GM23338 (cell line): ENCODE measurements around the gene HERC5. TPM values are rescaled to one million over a fixed set of nuclear protein-coding genes. Genes with fewer than 3 reads are reported as not detected.

Source experiments
- ATAC-seq: fragments of 200-7000 bp; cut with Tn5 transposase; 3 replicates; pipeline ENCODE4 v1.9.1; 2020
- DNase-seq: peaks from one replicate; pipeline ENCODE4 v3.0.0-alpha.2; 2015; ENCODE audit warnings: low spot score
- H2AFZ ChIP-seq: fragments of 200-600 bp; sonication (generic); 2 replicates; pipeline ENCODE4 v1.8.0; 2016; ENCODE audit warnings: antibody characterized with exemption, mild to moderate bottlenecking, moderate library complexity
- H3F3A ChIP-seq: fragments of 200-600 bp; sonication (generic); replicated peaks from 2 replicates; pipeline ENCODE4 v1.8.0; 2017; ENCODE audit warnings: antibody characterized with exemption, mixed run types, low read depth
- H3K27ac ChIP-seq: fragments of 200-600 bp; sonication (generic); 2 replicates; pipeline ENCODE4 v1.6.1; 2016; ENCODE audit warnings: low read depth
- H3K27me3 ChIP-seq: fragments of 200-600 bp; sonication (generic); 2 replicates; pipeline ENCODE4 v1.8.0; 2016; ENCODE audit warnings: mild to moderate bottlenecking, mixed run types, moderate library complexity; ENCODE audit not compliant: insufficient read depth
- H3K36me3 ChIP-seq: fragments of 200-600 bp; sonication (generic); 2 replicates; pipeline ENCODE4 v1.8.0; 2016; ENCODE audit warnings: mild to moderate bottlenecking; ENCODE audit not compliant: insufficient read depth
- H3K4me1 ChIP-seq: fragments of 200-600 bp; sonication (generic); 2 replicates; pipeline ENCODE4 v1.8.0; 2016; ENCODE audit warnings: mild to moderate bottlenecking, moderate library complexity; ENCODE audit not compliant: insufficient read depth
- H3K4me2 ChIP-seq: fragments of 200-600 bp; sonication (generic); 2 replicates; pipeline ENCODE4 v1.7.1; 2017; ENCODE audit warnings: mixed run types
- H3K4me3 ChIP-seq: fragments of 200-600 bp; sonication (generic); 2 replicates; pipeline ENCODE4 v1.6.1; 2016; ENCODE audit warnings: mixed run types
- H3K79me2 ChIP-seq: fragments of 200-600 bp; sonication (generic); replicated peaks from 2 replicates; pipeline ENCODE4 v1.8.0; 2017; ENCODE audit warnings: mild to moderate bottlenecking; ENCODE audit not compliant: insufficient read depth
- H3K9me2 ChIP-seq: fragments of 200-600 bp; sonication (generic); 2 replicates; pipeline ENCODE4 v1.8.0; 2017; ENCODE audit not compliant: insufficient read depth
- H4K20me1 ChIP-seq: fragments of 200-600 bp; sonication (generic); replicated peaks from 2 replicates; pipeline ENCODE4 v1.8.0; 2017; ENCODE audit warnings: mild to moderate bottlenecking; ENCODE audit not compliant: insufficient read depth
- H3K27ac Mint-ChIP-seq: 2 replicates; pipeline ENCODE4 v1.8.0; 2020; ENCODE audit warnings: inconsistent platforms, mild to moderate bottlenecking, moderate library complexity, mixed read lengths
- H3K27me3 Mint-ChIP-seq: 3 replicates; pipeline ENCODE4 v1.8.0; 2022; ENCODE audit warnings: low read depth, mild to moderate bottlenecking, moderate library complexity, mixed read lengths, inconsistent platforms; ENCODE audit not compliant: insufficient read depth, poor library complexity
- H3K36me3 Mint-ChIP-seq: 3 replicates; pipeline ENCODE4 v1.8.0; 2021; ENCODE audit warnings: low read depth, mild to moderate bottlenecking, inconsistent platforms, moderate library complexity, mixed read lengths
- H3K4me1 Mint-ChIP-seq: 3 replicates; pipeline ENCODE4 v1.8.0; 2020; ENCODE audit warnings: mild to moderate bottlenecking, inconsistent platforms, mixed read lengths
- H3K4me3 Mint-ChIP-seq: 3 replicates; pipeline ENCODE4 v1.8.0; 2021; ENCODE audit warnings: moderate library complexity, mild to moderate bottlenecking, inconsistent platforms, mixed read lengths
- H3K9me3 Mint-ChIP-seq: 3 replicates; pipeline ENCODE4 v1.8.0; 2020; ENCODE audit warnings: moderate library complexity, mild to moderate bottlenecking, inconsistent platforms, mixed read lengths
- ETS1 ChIP-seq: IDR thresholded peaks from 2 replicates; pipeline ENCODE4 v1.6.1; 2016; ENCODE audit warnings: antibody characterized with exemption
- EZH2 ChIP-seq: fragments of 200-600 bp; sonication (generic); IDR thresholded peaks from one replicate; pipeline ENCODE4 v1.8.0; 2017; ENCODE audit warnings: antibody characterized with exemption, mild to moderate bottlenecking, low read depth; ENCODE audit not compliant: unreplicated experiment
- JUNB ChIP-seq: IDR thresholded peaks from one replicate; pipeline ENCODE4 v1.6.1; 2016; ENCODE audit warnings: antibody characterized with exemption; ENCODE audit not compliant: unreplicated experiment
- NANOG ChIP-seq: IDR thresholded peaks from 2 replicates; pipeline ENCODE4 v1.6.1; 2016; ENCODE audit warnings: antibody characterized with exemption, borderline replicate concordance
- POLR2AphosphoS5 ChIP-seq: IDR thresholded peaks from 2 replicates; pipeline ENCODE4 v1.6.1; 2016; ENCODE audit warnings: antibody characterized with exemption, low read depth
- REST ChIP-seq: IDR thresholded peaks from one replicate; pipeline ENCODE4 v1.6.1; 2018; ENCODE audit warnings: antibody characterized with exemption; ENCODE audit not compliant: unreplicated experiment
- ZNF114 ChIP-seq: fragments of 250-450 bp; sonication (Bioruptor Pico); IDR thresholded peaks from 2 replicates; pipeline ENCODE4 v1.5.0; 2020; ENCODE audit warnings: mild to moderate bottlenecking, moderate library complexity
- ZNF331 ChIP-seq: fragments of 250-450 bp; sonication (Bioruptor Pico); IDR thresholded peaks from 2 replicates; pipeline ENCODE4 v1.5.0; 2020; ENCODE audit warnings: low read depth, mild to moderate bottlenecking, moderate library complexity
- polyA plus RNA-seq: library from polyadenylated mRNA; unstranded; fragments of >200 nt; fragmentation: Nextera tagmentation; extraction: Ambion mirVana; gene quantifications from 2 replicates; pipeline ENCODE4 v1.2.1, GENCODE V29; 2016
- total RNA-seq: library from RNA; depleted of rRNA; stranded (reverse); fragments of >200 nt; shearing (Covaris generic); gene quantifications from 2 replicates; pipeline ENCODE4 v1.2.3, GENCODE V29; 2014
- TF ChIP-seq, protein P1 (sequence below), 2 experiments: fragments of 200-600 bp in 1 of 2; sonication (generic) in 1 of 2; conservative IDR thresholded peaks; 2 replicates each; pipeline versions ENCODE4 v1.5.1 to v1.6.1; 2016 to 2017; ENCODE audit warnings: antibody characterized with exemption in 2 of 2, low read depth in 2 of 2, mild to moderate bottlenecking in 2 of 2, moderate library complexity in 1 of 2

The HERC5 gene
- total and polyA plus RNA-seq, 2 experiments from 2014 or later = 22.8 to 25.1 TPM

DNA sequence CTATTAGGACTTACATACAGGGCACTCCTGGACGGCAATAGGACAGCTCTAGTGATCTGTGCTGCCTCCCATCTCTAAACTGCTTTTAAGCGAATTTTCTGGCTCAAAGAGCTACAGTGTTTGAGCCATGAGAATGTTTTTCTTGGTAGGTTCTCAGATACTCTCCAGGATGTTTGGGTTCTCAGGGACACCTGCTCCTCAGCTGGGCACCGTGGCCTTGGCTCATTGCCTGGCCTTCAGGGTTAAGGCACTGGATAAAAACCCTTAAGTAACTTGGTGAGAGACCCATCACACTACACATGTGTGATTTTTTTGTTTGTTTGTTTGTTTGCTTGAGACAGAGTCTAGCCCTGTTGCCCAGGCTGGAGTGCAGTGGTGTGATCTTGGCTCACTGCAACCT lies 38.5 kb upstream of the HERC5 start (continued):
- TF ChIP-seq ETS1 = no peak
- no peak for TF ChIP-seq REST
- no peak for TF ChIP-seq JUNB
- TF ChIP-seq, protein P1, sequence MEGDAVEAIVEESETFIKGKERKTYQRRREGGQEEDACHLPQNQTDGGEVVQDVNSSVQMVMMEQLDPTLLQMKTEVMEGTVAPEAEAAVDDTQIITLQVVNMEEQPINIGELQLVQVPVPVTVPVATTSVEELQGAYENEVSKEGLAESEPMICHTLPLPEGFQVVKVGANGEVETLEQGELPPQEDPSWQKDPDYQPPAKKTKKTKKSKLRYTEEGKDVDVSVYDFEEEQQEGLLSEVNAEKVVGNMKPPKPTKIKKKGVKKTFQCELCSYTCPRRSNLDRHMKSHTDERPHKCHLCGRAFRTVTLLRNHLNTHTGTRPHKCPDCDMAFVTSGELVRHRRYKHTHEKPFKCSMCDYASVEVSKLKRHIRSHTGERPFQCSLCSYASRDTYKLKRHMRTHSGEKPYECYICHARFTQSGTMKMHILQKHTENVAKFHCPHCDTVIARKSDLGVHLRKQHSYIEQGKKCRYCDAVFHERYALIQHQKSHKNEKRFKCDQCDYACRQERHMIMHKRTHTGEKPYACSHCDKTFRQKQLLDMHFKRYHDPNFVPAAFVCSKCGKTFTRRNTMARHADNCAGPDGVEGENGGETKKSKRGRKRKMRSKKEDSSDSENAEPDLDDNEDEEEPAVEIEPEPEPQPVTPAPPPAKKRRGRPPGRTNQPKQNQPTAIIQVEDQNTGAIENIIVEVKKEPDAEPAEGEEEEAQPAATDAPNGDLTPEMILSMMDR (conservative IDR thresholded peaks at IDR 0.05; ENCODE audit: low read depth in 2 of 2) = no peak

- TF ChIP-seq EZH2 (no peak), ZNF331 (no peak), JUNB (no peak), POLR2AphosphoS5 (no peak)
- Histone ChIP-seq H3K79me2 (no peaks in the 10 kb centered on the region), H3K27me3 (no peaks in the 10 kb centered on the region), H4K20me1 (no peaks in the 10 kb centered on the region), H3K27ac (no peak overlapping the region), H3K4me1 (no peaks in the 10 kb centered on the region), H3K36me3 (no peaks in the 10 kb centered on the region), H3K4me2 (no peak overlapping the region), H3F3A (no peaks in the 10 kb centered on the region), H3K4me3 (no peak overlapping the region), H3K9me2 (no peaks in the 10 kb centered on the region), H2AFZ (no peak overlapping the region)
- Mint-ChIP-seq H3K27ac (no peak overlapping the region), H3K4me1 (no peaks in the 10 kb centered on the region), H3K36me3 (no peaks in the 10 kb centered on the region), H3K4me3 (no peak overlapping the region), H3K9me3 (no peaks in the 10 kb centered on the region), H3K27me3 (no peaks in the 10 kb centered on the region)
- DNase-seq = no peak
- ATAC-seq = no peak
These were observed 37.0 kb upstream of the HERC5 start for GRCh38 chr4:88419874-88420273.

DNA sequence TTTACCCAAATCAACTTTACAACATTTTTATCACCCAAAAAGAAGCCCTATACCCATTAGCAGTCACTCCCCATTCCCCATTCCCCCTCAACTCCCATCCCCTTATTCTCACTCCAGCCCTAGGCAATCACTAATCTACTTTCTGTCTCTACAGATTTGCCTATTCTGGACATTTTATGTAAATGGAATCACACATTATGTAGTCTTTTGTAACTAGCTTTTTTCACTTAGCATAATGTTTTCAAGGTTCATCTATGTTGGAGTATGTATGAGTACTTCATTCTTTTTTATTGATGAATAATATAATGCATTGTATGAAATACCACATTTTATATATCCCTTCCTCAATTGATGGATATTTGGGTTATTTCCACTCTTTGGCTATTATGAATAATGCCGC lies 36.1 kb upstream of the HERC5 start:
- H3K36me3 Mint-ChIP-seq = no peaks in the 10 kb centered on the region
- Histone ChIP-seq H3K27me3 (no peaks in the 10 kb centered on the region), H3K36me3 (no peaks in the 10 kb centered on the region), H4K20me1 (no peaks in the 10 kb centered on the region), H3K4me2 (no peak overlapping the region), H3K4me1 (no peaks in the 10 kb centered on the region), H3K79me2 (no peaks in the 10 kb centered on the region), H2AFZ (no peak overlapping the region), H3K9me2 (no peaks in the 10 kb centered on the region), H3K4me3 (no peak overlapping the region), H3K27ac (no peak overlapping the region), H3F3A (no peaks in the 10 kb centered on the region)
- H3K4me3 Mint-ChIP-seq = no peak overlapping the region
- DNase-seq (no peak), ATAC-seq (no peak)
- no peaks in the 10 kb centered on the region for H3K27me3 Mint-ChIP-seq
- H3K9me3 Mint-ChIP-seq = no peaks in the 10 kb centered on the region
- H3K27ac Mint-ChIP-seq = no peak overlapping the region
- H3K4me1 Mint-ChIP-seq = no peaks in the 10 kb centered on the region
- TF ChIP-seq POLR2AphosphoS5 = no peak
- TF ChIP-seq, protein P1 (conservative IDR thresholded peaks at IDR 0.05; ENCODE audit: low read depth in 2 of 2) = no peak
- TF ChIP-seq NANOG = no peak
- TF ChIP-seq REST = no peak
- no peak for TF ChIP-seq ZNF114 (CRISPR knock-in tag)
- no peak for TF ChIP-seq ZNF331
